GM18907 (cell line): ENCODE measurements around the gene SCYGR5.
"Not testable (repeated sequence)": the region's sequence is repeated elsewhere in the genome, so short reads cannot be mapped to it uniquely, and the experiment has no call there.

Experiments used
- ATAC-seq: cut with Tn5 transposase; IDR thresholded peaks from one replicate; pipeline ENCODE4 v1.9.1; 2021; ENCODE audit warnings: mild to moderate bottlenecking, moderate library complexity; ENCODE audit not compliant: unreplicated experiment

The SCYGR5 gene

DNA sequence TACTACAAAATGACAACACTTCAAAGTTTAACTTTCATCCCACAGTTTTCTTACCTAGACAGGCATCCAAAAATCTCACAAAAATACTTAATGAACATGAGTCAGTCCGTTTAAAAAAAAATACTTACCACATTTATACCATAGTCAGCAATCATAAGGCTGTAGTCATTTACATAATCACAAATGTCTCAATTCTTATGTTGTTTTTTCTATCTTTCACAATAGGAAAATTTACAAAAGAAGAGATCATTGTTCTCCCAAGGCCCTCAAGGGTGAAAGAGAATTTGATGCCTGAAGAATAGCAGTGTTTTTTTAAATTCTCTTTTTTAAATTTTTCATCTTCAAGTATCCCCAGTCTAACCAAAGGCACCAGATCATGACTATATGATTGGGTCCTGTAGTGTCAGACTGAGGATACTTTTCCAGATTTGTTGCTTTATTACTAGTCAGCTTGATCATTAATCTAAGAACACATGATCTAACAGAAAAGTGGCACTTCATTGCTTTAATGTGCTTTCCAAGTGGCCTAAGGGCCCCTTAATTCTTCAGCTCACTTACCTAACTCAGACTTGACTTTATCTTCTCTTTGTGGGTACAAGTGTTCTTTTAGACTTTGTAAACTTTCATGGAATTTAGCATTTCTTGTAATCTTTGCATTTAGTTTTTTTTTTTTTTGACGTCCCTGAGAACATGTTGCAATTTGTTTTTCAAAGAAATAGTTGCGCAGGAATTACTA lies 4.7 kb downstream of the SCYGR5 start:
- ATAC-seq, result no peak

GRCh38 chr2:227673620-227674019 lies 7.0 kb downstream of the SCYGR5 start:
- not testable (repeated sequence) for ATAC-seq

- no peak for ATAC-seq
Measured at GRCh38 chr2:227674485-227674884, 7.9 kb downstream of the SCYGR5 start.

DNA sequence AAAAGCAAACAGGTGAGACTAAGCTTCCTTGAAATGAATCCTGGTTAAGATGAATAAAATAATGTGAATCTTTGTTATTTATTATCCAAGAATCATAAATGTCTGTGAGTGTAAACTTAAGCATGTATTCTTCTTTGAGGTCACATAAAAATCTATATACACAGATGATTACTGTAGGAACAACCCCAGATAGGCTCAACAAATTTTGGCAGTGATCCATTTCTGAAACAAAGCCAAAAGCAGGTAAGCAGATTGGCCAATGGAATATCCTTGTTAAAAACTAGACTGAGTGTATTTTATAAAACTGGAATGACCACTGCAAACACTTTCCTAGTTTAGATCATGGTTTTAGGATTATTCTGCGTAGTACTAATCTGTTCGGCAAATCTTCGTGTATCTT lies 11.3 kb downstream of the SCYGR5 start:
- ATAC-seq, result no peak

GRCh38 chr2:227684258-227684657 lies 17.7 kb downstream of the SCYGR5 start:
- no peak for ATAC-seq

DNA sequence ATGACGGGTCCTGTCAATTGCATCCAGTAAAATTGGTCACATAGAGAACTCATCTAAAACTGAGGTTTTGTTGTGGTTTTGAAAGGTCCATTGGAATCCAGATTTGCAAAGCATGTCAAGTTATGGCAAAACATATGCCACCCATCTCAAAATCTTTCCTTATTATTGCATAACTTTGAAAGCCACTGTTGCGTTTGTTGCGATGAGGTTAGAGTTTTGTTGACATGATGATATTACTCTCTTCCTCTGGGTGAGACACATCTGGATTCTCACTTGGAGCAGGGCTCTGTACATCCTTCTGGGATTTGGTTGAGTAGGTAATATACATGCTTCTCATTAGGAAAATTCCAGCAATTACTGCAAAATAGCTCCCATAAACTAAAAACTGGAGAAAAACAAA lies 20.6 kb downstream of the SCYGR5 start:
- ATAC-seq, result no peak

DNA sequence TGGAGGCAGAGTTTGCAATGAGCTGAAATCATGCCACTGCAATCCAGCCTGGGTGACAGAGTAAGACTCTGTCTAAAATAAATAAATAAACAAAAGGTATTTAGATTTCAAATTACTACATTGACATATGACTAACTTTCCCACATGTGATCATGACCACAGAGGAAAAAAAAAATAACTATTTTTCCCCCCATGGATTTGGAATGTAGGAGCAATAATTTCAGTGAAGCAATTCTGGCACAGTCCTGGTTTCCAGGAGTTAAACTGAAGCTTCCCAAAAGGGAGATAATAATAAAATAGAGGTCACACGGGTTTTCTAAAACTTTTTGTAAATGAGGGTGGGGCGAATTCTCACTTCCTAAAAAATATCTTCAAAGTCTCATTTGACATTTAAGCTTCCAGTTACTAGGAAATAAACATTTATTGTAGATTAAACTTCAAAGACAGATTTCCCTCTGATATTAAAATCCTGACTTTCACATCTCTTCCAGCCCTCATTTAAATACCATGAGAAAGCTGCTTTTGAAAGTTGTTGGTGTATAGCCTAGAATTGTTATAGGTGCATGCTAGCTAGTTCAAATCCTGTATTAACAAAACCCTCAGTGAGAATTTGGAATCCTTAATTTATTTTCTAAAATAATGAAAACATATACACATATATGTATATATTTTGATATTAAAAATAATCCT lies 30.5 kb downstream of the SCYGR5 start:
- ATAC-seq, result no peak

DNA sequence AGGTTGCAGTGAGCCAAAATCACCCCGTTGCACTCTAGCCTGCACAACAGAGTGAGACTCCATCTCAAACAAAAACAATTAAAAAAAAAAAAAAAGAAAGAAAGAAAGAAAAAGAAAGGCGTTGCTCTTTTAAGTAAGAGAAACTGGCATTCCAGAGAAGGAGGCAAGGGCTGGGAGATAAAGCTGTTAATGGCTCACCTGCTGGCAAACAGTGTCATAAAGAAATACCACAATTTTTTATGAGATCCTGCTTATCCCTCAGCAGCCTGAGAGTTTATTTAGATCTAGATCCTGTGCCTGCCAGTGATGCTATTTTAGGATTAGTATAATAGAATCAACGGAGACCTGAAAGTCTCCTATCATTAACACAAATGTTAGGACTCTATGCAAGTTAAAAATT lies 35.0 kb downstream of the SCYGR5 start:
- no peak for ATAC-seq

- ATAC-seq, result no peak
Measured at GRCh38 chr2:227703280-227703732, 36.7 kb downstream of the SCYGR5 start.

- no peak for ATAC-seq
Measured at GRCh38 chr2:227703961-227704360, 37.4 kb downstream of the SCYGR5 start.

GRCh38 chr2:227706859-227707258 lies 40.3 kb downstream of the SCYGR5 start:
- ATAC-seq, result no peak

- ATAC-seq, result no peak
Measured at GRCh38 chr2:227707390-227707789, 40.8 kb downstream of the SCYGR5 start.

GRCh38 chr2:227710986-227711385 lies 44.4 kb downstream of the SCYGR5 start:
- no peak for ATAC-seq

- no peak for ATAC-seq
Measured at GRCh38 chr2:227713291-227713690, 46.7 kb downstream of the SCYGR5 start.

- ATAC-seq, result no peak
Measured at GRCh38 chr2:227716501-227716900, 49.9 kb downstream of the SCYGR5 start.
